Measurements from ENCODE around the gene ALPI.

Gene ALPI

DNA sequence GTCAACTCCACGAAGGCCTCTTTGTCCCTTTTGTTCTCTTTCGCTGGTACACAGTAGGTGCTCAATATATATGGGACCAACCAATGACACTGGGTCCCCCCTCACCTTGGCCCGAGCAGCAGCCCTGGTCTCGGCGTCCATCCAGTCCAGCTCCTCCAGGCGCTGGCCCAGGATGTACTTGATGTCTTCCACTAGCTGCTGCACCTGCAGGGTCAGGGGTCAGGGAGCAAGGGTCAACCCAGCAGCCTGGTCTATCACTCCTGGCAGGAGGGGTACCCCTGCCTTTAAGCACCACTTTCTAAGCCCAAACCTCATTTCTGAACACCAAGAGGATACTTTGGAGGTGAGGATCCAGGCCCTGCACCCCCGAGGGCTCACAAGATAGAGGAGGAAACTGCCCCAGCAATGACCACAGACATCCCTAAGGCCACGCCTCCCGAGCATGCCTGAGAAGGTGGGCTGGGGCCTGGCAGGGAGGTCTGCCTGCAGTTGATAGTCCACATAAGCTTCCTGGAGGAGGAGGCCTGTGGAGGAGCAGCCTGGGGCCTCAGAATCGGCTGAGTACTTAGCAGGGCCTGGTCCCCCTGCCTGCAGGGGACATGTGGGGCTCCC, 27.5 kb downstream of the ALPI start:
- FAIRE-seq: no peak
- no peak for DNase-seq (ENCODE audit: insufficient read length, low spot score)

DNA sequence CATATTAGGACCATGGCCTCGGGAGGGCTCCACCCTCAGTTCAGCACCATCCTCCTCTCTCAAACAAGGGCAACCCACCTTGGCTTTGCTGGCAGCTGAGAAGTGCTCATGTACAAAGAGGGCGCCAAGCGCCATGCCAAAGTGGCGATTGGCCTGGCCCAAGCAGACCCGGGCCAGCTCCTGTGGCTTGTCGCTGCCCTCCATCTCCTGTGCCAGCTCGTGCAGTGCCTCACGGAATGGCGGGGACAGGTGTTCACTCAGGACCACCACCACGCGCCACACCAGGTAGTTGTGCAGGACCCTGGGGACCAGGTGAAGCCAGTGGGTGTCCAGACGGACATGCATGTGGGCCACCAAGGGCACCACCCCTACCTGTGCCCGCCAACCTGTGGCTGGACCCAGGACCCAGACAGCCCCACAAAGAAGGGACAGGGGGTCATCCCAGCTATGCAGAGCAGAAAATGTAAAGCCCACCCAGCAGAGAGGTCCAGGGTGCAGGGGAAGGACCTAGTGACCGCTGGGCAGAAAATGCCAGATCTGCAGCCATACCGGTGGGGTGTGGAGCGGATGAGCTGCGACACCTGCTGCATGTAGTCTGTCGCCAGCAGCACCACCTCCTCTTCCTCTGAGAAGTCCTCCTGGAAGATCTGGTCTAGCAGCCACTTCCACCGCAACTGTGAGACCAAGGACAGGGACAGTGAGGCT, 28.1 kb downstream of the ALPI start:
- DNase-seq (ENCODE audit: insufficient read length, low spot score): no peak
- no peak for FAIRE-seq

DNA sequence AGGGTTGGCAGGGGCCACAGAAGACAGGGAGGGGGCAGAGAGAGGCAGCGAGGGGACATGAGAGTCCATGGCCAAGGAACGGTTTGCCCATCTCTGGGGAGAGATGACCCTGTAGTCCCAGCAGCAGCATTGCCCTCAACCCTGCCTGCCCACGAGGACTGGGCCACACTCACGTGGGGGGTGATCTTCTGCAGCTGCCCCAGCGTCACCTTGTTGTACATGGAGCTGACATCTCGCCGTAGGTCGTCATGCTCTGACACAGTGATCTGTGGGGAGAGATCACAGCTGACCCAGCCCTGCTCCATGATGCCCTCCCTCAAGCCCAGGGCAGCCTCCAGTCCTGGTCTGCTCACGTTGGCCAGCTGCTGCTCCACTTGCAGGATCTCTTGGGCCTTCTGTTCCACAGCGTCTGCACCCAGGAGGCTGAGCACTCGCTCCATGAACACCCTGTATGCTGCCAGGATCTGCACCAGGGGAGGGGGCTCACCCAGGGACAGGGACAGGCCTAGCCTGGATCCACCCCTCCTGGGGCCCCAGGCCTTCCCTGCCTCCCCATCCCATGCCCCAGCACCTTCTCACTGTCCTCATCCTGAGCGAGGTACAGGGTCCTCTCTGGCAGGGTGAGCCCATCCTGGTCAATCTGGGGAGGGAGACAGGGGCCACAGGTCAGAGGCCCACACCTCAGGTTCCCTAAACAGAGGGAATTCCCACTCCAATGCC, 28.8 kb downstream of the ALPI start:
- no peak for DNase-seq (ENCODE audit: insufficient read length, low spot score)
- FAIRE-seq: no peak

DNA sequence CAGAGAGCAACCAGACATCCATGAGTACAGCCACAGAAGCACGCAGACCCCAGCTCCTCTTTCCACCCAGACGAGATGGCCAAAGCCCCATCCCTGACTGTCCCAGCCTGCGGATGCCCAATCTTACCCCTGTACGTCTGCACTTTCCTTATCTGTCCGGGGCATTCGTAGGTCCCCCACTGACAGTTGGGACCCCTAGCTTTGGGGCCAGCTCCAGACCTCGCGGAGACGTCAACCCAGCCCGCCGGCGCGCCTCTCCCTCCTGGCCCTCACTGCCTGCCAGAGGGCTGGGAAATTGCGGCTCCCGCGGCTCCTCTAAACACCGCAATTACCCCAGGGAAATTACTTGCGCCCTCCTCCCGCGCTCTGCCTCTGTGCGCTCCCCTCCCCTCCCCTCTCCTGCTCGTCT, 29.4 kb downstream of the ALPI start:
- DNase-seq (ENCODE audit: insufficient read length, low spot score) (no peak), FAIRE-seq (no peak)

DNA sequence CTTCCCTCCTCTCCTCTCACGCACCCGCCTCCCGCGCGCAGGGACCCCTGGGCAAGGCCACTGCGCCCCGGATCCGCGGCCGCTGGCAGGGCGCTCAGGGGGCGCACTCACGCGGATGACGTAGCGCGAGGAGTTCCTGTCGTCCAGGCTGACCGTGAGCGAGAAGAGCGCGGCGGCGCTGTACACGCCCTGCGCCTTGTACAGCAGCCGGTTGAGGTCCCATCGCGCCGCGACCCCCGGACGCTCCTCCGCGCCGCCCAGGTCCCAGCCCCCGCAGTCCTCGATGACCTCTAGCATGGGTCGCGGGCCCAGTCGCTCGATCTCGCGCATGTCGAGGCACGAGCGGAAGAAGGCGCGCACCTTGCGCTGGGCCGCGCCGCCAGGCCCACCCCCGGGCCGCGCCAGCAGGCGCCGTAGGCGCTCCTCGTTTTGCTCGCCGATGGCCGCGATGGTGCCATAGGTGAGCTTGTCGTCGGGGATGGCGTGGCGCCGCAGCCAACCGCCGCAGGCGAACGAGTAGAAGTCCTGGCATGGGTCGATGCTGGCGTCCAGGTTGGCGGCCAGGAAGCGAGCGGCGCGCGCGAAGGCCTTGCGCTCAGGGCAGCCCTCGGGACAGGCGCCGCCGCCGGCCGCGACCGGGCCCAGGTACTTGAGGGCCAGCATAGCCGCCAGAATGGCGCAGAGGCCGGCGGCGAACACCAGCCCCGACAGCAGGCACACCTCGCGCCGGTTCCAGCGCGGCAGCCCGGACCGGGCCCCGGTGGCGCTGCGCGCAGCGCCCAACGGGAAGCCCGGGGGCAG, 30.0 kb downstream of the ALPI start:
- DNase-seq (ENCODE audit: insufficient read length, low spot score) (no peak), FAIRE-seq (no peak)

DNA sequence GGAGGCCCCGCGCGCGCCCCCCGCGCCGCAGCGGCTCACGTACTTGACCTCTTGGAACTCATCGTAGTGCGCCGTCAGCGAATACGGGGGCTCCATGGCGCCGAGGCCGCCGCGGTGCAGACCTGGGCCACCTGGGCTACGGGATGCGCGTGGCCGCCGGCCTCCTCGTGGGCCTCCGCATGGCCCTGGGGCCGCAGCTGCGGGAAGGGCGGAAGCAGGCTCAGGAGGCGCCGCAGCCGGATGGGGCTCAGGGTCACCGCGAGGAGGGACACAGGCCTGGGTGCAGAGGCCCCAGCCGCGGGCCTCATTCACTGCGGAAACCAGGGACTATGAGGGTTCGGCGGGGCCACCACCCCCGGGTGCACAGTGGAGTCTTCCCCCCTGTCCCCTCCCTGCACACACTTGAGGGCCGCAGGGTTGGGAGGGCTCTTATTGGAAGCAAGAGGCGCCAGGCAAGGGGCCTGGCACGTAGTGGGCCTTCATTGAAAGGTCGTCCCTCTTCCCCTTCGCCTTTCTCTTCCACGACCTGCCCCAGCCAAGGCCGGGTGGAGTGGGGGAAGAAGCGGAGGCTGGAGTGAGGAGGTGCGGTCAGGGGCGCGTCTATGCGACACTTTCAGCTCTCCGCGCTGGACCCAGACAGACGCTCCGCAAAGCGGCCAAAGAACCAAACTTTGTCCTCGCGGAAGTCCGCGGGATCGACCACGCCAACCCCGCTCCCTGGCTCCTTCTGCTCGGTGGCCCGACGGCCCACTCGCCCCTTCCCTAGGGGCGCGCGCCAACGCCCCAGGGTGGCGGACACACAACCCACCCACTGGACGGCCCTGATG, 30.8 kb downstream of the ALPI start:
- no peak for FAIRE-seq
- no peak for DNase-seq (ENCODE audit: insufficient read length, low spot score)

DNA sequence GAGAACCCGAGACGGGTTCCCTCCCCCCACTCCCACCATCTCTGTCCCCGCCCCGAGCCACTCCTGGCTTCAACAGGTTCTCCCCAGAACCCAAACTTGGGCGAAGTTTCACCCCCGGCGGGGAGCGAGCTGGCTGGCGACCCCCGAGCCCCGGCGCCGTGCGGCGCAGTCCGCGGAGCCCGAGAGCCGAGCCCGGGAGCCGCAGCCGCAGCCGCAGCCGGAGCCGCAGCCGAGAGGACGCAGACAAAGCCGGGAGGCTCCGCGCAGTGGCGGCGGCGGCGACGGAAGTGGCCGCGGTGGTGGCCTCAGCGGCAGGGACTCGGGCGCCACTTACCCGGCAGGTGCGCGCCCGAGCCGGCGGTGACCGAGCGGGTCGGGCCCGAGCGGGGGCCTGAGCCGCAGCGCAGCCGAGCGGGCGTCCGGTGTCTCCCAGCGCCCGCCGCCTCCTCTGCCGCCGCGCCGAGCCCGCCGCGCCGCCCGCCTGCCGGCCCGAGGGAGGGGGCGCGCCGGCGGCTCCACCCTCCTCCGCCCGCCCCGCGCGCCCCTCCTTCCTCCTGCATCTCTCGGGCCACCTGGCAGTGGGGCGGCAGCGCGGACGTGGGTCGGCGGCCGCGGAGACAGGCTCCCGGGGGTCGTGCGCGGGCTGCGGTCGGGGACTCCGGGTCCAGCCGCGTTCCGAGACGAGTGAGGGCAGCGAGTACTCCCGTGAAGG, 31.6 kb downstream of the ALPI start, which contains the start of gene ECEL1:
Gene ECEL1, minus strand, starts transcription at position 450 of the 712 bp plus-strand sequence. CDS start 1,181 bp downstream, outside the sequence.
- no peak for DNase-seq (ENCODE audit: insufficient read length, low spot score)
- FAIRE-seq: no peak

DNA sequence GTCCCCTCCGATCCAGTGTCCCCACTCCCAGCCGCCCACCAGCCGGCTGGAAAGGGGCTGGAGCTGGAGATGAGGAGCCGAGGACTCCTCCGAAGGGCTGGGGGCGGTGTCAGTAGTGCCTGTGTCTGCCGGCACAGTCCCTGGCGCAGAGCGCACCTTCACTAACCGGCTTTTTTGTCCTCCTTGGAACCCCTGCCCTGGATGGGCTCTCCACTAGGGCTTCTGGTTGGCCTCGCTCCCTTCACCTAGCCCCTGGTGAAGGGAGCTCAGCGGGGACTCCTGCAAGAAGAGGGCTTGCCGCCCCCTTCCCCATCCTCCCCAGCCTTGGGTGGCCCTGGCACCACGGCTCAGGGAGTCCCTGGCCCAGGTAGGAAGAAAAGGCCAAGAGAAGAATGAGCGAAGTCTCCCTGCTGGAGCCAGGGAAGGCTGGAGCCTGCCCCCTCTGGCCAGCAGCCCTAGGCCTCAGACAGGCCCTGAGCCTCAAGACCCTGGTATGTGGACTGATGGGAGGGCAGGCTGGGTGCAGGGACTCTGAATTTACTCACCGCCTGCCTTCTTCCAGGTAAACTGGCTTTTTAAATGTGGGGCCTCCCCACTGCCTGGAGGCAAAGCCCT, 32.3 kb downstream of the ALPI start:
- DNase-seq (ENCODE audit: insufficient read length, low spot score) (no peak), FAIRE-seq (no peak)

DNA sequence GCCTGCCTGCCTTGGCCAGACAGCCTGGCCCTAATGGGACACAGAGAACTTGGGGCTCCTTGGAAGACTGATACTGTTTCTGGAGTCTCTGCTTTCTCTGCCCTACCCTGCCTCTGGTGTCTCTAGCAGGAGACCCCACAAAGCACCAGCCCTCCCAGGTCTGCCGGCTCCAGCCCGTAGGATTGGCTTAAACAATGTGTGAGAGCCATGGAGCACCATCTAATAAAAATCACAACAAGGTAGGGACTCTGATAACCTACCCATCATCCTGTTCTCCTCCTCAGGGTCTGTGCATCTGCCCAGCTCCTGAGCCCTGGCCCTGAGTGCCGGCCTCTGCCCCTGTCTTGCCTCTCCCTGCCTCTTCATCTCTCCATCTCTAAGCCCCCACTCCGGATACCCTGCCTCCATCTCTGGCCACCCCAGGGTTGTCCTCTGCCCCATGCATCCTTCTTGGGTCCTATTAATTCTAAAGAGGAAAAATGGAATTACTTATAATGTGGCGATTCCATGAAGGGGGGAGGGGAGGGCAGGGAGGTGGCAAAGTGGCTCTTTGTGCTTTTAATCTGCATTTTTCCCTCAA, 32.9 kb downstream of the ALPI start:
- FAIRE-seq (no peak), DNase-seq (ENCODE audit: insufficient read length, low spot score) (no peak)

DNA sequence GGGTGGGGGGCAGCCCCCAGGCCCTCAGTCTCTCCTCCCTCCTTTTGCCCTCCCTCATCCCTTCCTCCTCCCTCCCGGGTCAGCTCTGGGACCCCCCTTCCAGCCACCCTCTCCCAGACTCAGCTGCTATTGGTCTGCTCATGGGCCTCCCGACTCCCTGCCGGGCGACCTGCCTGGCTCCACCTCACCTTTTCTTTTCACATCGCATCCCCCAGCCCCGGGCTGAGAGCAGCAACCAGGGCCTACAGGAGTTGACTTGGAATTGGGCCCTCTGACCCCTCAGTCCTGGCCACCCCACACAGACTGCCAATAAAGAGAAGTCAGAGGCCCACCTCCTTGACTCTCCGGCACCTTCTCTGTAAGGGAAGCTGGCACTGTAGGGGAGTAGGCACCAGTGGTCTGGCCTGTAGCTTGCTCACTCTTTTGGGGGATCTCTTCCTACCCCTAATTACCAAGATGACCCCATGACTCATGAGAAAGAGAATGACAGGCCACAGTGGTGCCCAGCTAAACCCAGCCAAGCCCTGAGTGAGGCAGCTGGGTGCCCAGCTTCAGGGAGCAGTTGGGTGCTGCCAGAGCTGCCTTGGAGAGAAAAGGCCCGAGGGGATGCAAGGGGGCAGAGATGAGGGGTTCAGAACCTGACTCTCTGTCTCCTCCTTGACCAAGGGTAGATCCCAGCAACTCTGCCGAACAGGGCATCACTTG, 33.7 kb downstream of the ALPI start:
- DNase-seq (ENCODE audit: insufficient read length, low spot score) (no peak), FAIRE-seq (no peak)

DNA sequence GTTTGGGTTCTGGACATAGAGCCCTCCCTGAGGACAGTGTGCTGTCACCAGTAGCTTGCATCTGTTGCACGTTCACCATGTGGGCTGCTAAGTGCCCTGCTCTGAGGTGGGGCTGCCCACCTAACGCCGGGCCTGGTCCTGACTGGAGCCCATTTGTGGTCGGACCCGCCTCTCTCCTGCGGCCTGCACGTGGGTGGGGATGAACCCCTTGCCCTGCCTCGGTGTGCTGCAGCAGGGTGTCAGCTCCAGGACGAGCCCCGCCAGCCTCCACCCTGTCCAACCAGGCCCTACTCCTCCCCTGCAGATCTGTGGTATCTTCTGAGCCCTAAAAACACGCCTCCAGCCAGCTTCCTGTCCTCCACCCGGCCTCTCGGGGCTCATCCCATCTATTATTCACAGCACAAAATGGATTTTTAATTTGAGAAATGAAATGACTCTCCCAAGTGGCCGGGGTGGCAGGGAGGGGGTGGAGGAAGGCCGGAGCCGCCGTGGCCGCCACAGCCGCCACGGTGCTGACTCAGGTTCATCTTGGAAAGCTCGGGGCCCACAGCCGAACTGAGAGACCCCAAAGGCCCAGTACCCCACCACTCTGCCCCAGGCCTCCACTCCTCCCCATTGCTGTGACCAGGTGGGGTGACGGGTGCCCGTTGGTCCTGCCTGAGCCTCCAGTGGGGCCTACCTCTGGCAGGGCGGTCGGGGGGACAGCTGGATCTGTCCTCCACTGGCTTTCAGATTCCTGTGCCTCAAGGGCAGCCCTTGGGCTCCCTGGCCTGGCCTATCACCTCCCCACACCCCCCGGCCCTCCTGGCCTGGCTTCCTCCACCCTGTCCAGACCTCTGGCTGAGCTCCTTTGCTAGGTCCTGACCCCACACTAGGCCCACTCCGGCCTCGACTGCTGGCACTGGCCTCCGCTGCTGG, 34.5 kb downstream of the ALPI start:
- DNase-seq (ENCODE audit: insufficient read length, low spot score) (no peak), FAIRE-seq (no peak)

DNA sequence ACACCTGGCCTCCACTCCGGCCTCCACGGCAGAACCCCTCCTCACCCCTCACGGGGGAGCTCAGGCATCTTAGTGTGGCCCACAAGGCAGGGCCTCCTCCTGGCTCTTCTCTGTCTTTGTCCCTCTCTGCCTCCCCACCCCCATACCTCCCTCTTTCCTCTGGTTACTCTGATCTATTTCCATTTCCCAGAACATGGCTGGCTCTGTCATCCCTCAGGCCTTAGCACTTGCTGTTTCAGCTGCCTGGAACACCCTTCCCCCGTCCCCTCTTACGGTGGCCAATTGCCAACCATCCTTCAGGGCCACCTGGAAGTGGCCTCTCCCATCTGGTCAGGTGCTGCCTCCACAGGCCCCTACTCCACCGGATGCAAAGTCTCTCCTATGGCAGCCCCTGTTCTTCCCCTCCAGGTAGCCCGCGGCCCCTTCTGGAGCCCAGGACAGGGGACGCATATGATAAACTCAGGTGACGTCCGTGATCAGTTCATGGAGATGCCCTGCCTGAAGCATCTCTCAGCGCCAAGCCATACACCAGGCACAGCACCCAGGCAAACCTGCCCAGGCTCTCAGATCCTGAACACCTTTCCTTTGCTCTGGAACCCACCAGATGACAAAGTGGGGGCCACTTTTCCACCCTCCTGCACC, 35.3 kb downstream of the ALPI start:
- no peak for DNase-seq (ENCODE audit: insufficient read length, low spot score)
- FAIRE-seq: no peak

DNA sequence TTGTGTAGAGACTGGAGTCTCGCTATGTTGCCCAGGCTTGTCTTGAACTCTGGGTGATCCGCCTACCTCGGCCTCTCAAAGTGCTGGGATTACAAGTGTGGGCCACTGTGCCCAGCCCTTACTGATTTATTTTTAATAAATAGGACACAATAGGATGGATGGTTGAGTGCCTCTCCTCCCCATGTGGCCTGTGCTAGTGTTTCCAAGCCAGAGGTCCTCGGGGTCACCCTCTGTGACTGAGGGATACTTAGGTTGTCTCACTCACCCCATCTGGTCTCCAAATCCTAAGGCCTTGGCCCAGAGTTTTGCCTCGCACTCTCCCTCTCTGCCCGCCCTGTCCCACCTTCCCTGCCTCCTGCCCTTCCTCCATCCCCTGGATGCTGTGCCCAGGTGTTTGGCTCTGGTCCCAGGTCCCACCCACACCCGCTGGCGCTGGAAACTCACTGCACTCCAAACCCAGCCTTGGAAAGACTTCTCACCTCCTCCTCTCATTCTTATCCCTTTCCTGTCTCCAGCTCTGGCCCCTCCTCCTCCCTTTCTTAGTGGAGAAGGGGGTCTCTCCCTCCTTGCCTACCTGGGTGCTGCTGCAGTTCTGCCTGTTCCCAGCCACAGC, 36.4 kb downstream of the ALPI start:
- no peak for FAIRE-seq
- DNase-seq (ENCODE audit: insufficient read length, low spot score): no peak

DNA sequence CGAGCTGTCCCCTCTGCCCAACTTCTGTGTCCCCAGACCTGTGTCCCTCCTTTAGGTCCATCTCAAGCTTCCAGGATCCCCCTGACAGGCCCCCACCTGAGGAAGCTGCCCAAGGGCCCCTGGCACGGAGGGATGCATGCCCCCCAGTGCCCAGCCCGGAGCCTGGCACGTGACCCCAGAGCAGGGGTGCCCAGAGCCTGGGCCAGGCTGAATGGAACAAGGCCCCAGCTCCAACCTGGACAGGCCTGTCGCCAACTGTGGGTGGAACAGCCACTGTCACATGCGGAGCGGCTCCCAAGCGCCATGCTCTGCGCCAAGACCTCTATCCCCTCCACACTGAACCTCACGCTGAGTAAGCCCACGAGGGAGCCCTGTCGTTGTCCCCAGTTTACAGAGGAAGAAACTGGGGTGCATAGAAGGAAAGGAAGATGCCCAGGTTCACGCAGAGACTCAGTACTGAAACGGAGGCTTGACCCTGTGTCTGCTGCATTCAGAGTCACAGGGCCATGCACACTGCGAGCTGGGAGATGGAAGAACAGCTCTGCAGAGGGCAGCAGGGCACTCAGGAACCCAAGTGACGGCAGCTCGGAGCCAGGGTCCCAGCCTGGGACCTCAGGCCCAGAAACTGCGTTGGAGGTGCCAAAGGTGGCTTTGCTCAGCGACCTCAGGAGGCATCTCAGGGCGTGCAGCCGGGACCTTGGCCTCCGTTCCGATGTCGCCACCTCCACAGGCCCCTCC, 37.2 kb downstream of the ALPI start:
- FAIRE-seq (no peak), DNase-seq (ENCODE audit: insufficient read length, low spot score) (no peak)

DNA sequence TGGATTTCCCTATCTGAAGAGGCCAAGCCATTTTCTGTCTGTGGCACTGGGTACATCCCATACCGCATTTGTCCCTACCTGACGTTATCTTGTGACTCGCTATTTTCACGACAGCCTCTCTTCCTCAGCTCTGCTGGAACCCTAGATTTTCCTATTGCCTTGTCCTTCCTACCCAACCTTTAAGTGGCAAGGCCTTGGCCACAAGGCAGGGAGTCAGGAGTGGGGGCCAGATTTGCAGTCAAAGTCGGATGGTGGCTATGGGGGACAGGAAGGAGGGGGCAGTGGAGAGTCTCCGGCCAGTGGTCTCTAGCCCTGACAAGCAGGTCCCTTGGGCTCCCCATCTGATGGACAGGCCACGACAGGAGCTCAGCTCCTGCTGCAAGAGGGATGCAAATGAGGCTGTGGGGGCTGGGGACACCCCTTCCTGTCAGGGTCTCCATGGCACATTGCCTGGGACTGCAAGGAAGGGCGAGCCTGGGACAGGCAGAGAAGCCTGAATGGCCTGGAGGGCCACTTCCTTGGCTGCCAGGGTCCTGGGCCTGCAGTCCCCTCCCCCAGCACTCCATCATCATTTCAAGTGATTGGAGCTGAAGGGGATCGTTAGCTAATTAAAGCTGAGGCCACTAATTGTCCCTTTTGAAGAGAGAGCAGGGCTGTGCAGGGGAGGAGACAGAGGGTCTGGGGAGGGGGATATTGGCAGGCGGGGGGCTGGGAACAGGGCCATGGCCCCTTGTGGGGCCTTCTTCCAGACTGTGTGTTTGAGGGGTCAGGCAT, 37.9 kb downstream of the ALPI start:
- DNase-seq (ENCODE audit: insufficient read length, low spot score) (no peak), FAIRE-seq (no peak)

Data from HTR-8/SVneo (cell line).